Activated T-helper 17 cell treated with anti-CD3 and anti-CD28 coated beads, Interleukin-2, amount 50 U/mL, for 72 hours (primary cell): ENCODE data around the gene PXYLP1. TPM values are rescaled to one million over a fixed set of nuclear protein-coding genes. Genes with fewer than 3 reads are reported as not detected.

ENCODE experiments used
- ATAC-seq: fragments of 150-1000 bp; cut with Tn5 transposase; replicated peaks from 2 replicates; pipeline ENCODE4 v1.10.0; 2021; ENCODE audit warnings: mild to moderate bottlenecking, moderate library complexity
- H3K27ac Mint-ChIP-seq: one replicate; pipeline ENCODE4 v1.8.0; 2022; ENCODE audit warnings: mixed read lengths
- H3K27me3 Mint-ChIP-seq: one replicate; pipeline ENCODE4 v1.8.0; 2022; ENCODE audit warnings: mixed read lengths
- H3K36me3 Mint-ChIP-seq: one replicate; pipeline ENCODE4 v1.8.0; 2022; ENCODE audit warnings: low read depth, mild to moderate bottlenecking, mixed read lengths
- H3K4me1 Mint-ChIP-seq: one replicate; pipeline ENCODE4 v1.8.0; 2022; ENCODE audit warnings: mixed read lengths
- H3K4me3 Mint-ChIP-seq: one replicate; pipeline ENCODE4 v1.8.0; 2022; ENCODE audit warnings: mild to moderate bottlenecking, mixed read lengths
- H3K9me3 Mint-ChIP-seq: one replicate; pipeline ENCODE4 v1.8.0; 2022; ENCODE audit warnings: mixed read lengths
- total RNA-seq, 2 donors: library from RNA; stranded (reverse); gene quantifications; one replicate each; pipeline ENCODE4 v1.2.3, GENCODE V29; 2022

The PXYLP1 gene
- total RNA-seq, 2 donors from 2014 or later: 5.7 to 11.4 TPM

GRCh38 chr3:141217389-141217788 is 14.2 kb upstream of the PXYLP1 start:
- no peak overlapping the region for H3K4me3 Mint-ChIP-seq
- no peak overlapping the region for H3K27ac Mint-ChIP-seq
- H3K4me1 Mint-ChIP-seq: no peaks in the 10 kb centered on the region
- peaks cover 9% of the 10 kb centered on the region for H3K27me3 Mint-ChIP-seq
- no peak for ATAC-seq
- H3K36me3 Mint-ChIP-seq: no peaks in the 10 kb centered on the region
- no peaks in the 10 kb centered on the region for H3K9me3 Mint-ChIP-seq

GRCh38 chr3:141218162-141218835 is 13.3 kb upstream of the PXYLP1 start:
- Mint-ChIP-seq H3K27ac (no peak overlapping the region), H3K9me3 (peaks cover under 1% of the 10 kb centered on the region), H3K4me1 (no peaks in the 10 kb centered on the region), H3K4me3 (no peak overlapping the region), H3K36me3 (no peaks in the 10 kb centered on the region), H3K27me3 (peaks cover 9% of the 10 kb centered on the region)
- no peak for ATAC-seq

- no peak overlapping the region for H3K27ac Mint-ChIP-seq
- no peaks in the 10 kb centered on the region for H3K36me3 Mint-ChIP-seq
- H3K4me3 Mint-ChIP-seq: no peak overlapping the region
- peaks cover 5% of the 10 kb centered on the region for H3K9me3 Mint-ChIP-seq
- no peak for ATAC-seq
- H3K4me1 Mint-ChIP-seq: no peaks in the 10 kb centered on the region
- H3K27me3 Mint-ChIP-seq: peaks cover 9% of the 10 kb centered on the region
Measured at GRCh38 chr3:141218926-141219325, 12.7 kb upstream of the PXYLP1 start.

DNA sequence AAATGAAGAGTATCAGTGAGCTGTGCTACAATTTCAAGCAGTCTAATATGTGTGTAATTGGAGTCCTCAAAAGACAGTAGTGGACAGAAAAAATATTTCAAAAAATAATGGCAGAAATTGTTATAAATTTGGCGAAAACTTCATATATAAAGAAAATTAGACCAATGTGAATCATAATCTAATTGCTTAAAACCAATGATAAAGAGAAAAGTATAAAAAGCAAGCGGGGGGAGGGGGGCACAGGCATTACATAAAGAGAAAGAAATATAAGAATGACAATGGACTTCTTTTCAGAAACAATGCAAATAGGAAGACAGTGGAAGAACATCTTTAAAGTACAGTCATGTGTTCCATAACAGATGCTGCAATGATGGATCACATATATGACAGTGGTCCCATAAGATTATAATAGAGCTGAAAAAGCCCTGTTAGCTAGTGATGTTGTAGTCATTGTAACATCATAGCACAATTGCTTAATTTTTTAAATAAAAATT is 7.9 kb upstream of the PXYLP1 start:
- H3K27me3 Mint-ChIP-seq: no peaks in the 10 kb centered on the region
- no peak for ATAC-seq
- no peaks in the 10 kb centered on the region for H3K36me3 Mint-ChIP-seq
- no peaks in the 10 kb centered on the region for H3K4me1 Mint-ChIP-seq
- H3K9me3 Mint-ChIP-seq: peaks cover 5% of the 10 kb centered on the region
- no peak overlapping the region for H3K4me3 Mint-ChIP-seq
- H3K27ac Mint-ChIP-seq: no peak overlapping the region

DNA sequence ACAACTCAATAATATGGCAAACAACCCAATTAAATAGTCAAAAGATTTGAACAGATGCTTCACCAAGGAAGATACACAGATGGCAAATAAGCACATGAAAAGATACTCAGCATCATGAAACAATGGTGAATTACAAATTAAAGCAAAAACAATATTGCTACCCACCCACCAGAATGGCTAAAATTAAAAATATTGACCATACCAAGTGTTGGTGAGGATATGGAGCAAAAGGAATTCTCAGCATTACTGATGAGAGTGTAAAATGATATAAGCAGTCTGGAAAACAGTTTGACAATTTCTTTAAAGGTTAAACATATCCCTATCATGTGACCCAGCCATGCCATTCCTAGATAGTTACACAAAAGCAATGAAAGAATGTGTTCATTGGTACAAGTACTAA is 5.7 kb upstream of the PXYLP1 start:
- Mint-ChIP-seq H3K4me3 (no peak overlapping the region), H3K27me3 (no peaks in the 10 kb centered on the region), H3K36me3 (no peaks in the 10 kb centered on the region), H3K4me1 (peaks cover 11% of the 10 kb centered on the region), H3K27ac (no peak overlapping the region), H3K9me3 (peaks cover 5% of the 10 kb centered on the region)
- ATAC-seq: no peak

DNA sequence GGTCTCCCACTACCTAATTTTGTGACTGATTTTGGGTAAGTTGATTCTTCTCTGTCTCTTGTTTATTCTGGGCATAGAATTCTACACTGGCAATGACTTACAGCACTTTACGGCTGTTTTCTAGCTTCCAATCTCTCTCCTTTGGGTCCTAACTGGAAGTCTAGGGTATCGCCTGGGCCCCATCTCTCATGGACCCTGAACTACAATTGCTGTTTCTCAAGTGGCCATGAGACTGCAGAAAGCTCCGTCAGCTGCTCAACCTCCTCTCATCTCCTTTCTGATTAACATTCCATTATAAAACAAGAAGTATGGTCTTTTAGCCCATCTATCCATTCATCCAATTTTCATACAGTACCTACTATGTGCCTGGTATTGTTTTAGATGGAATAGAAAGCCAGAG is 4.4 kb upstream of the PXYLP1 start:
- Mint-ChIP-seq H3K27me3 (no peaks in the 10 kb centered on the region), H3K4me1 (peaks cover 12% of the 10 kb centered on the region), H3K27ac (no peak overlapping the region), H3K36me3 (no peaks in the 10 kb centered on the region), H3K4me3 (no peak overlapping the region), H3K9me3 (peaks cover 5% of the 10 kb centered on the region)
- no peak for ATAC-seq

DNA sequence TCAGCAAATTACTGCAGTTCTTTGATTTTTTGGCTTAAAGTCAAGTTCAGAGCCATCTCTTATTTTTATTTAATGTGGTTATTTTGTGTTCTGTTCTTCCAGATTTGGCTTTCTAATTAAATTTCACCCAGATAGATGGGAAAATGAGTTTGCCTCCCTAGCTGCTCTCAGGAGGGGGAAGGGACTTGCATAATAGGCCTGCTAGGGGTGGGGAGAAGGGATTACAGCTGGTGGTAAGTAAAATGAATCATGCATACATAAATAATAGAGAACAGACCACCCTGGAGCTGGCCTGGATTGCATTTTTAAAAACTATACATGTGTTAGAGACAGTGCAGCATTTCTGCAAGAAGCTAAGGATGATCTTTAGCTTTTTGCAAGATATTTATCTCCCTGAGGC is 3.9 kb upstream of the PXYLP1 start:
- peaks cover 4% of the 10 kb centered on the region for H3K36me3 Mint-ChIP-seq
- peaks cover 15% of the 10 kb centered on the region for H3K4me1 Mint-ChIP-seq
- H3K4me3 Mint-ChIP-seq: no peak overlapping the region
- H3K27me3 Mint-ChIP-seq: no peaks in the 10 kb centered on the region
- no peak for ATAC-seq
- no peak overlapping the region for H3K27ac Mint-ChIP-seq
- peaks cover 5% of the 10 kb centered on the region for H3K9me3 Mint-ChIP-seq

DNA sequence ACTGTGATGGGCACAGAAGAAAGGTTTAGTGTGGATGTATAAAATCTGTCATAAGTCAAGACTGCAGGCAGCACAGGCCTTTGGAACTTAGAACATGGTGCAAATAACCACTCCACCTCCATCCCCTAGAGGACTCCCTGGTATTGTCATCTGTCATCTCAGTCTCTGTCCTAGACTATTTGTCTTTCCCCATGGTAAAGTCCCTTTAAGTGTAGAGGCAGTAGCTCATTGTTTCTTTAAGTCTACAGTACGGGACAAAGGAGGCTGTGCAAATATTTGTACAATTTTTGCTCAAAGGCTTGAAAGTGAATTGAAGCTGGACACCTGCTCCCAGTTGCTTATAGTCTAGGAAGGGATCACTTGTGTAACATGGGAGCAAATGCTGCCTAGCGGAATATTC is 3.2 kb upstream of the PXYLP1 start:
- peaks cover 18% of the 10 kb centered on the region for H3K4me1 Mint-ChIP-seq
- no peak for ATAC-seq
- H3K4me3 Mint-ChIP-seq: no peak overlapping the region
- peaks cover 4% of the 10 kb centered on the region for H3K36me3 Mint-ChIP-seq
- no peaks in the 10 kb centered on the region for H3K27me3 Mint-ChIP-seq
- peaks cover 4% of the 10 kb centered on the region for H3K9me3 Mint-ChIP-seq
- H3K27ac Mint-ChIP-seq: no peak overlapping the region

DNA sequence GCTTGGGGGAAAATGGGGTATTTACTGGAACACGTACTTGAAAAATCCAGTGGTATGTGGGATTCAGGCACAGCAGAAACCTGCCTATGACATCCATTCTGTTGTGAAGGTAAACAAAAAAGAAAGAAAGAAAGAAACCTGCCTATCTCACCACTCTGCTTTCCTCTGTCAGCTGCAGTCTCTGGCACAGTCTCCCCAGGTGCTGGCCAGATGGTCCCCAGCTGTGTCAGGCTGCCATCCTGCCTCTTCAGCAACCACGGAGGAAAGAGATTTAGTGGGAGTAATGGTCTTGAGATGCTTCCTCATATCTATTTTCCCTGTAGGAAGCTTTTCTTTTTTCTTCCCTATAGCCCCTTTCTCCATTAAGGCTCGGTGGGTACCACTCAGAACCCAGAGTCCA is 2.5 kb upstream of the PXYLP1 start:
- peak overlapping the region; percentile 89 for H3K4me3 Mint-ChIP-seq

GRCh38 chr3:141230293-141230692 is 1.3 kb upstream of the PXYLP1 start:
- Mint-ChIP-seq H3K27ac (peak overlapping the region; percentile 92), H3K36me3 (peaks cover 4% of the 10 kb centered on the region), H3K27me3 (no peaks in the 10 kb centered on the region), H3K9me3 (no peaks in the 10 kb centered on the region), H3K4me3 (peak overlapping the region; percentile 89), H3K4me1 (peaks cover 24% of the 10 kb centered on the region)
- no peak for ATAC-seq

More for the DNA sequence above, 2.5 kb upstream of the PXYLP1 start:
- Mint-ChIP-seq H3K9me3 (no peaks in the 10 kb centered on the region), H3K4me1 (peaks cover 18% of the 10 kb centered on the region), H3K36me3 (peaks cover 4% of the 10 kb centered on the region), H3K27ac (peak overlapping the region; percentile 92), H3K27me3 (no peaks in the 10 kb centered on the region)
- ATAC-seq: no peak

DNA sequence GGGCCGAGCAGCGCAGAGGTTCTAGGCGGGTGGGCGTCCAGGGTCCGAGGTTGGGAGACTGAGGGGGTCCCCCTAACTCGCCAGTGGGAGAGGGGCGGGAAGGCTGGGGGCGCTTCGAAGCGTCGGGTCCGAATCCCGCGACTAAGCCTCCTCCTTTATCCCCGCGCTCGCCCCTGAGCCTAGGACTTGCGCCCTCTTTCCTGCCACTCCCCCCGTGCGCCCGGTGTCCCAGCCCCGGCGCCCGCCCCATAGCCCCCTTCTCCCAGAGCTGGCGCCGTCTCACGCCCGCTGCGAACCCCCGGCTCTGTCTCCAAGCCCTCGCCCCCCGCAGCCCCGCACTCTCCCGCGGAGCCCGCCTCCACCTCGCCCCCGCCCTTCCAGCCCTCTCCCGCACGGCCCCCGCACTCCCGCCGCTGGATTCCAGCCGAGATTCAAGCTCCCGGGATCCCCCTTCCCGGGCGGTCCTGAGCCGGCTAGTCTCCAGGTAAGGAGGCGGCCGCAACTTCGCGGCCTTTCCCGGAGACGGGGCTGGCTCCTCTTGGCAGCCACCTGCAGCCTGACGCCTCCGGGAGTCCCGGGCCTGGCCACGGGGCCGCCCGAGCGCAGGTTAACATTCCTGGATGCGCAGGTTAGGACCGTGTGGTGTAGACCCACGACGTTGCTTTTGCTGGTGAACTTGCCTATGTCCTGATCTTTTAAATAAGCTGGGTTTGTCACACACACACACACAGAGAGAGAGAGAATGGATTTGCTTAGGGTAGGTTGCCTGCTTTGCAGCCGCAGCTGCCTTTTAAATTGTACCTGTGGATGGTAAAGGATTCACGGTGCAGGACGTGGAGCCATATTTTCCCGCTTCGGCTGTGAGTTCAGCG is 563 bp downstream of the PXYLP1 start:
- peaks cover 9% of the 10 kb centered on the region for H3K36me3 Mint-ChIP-seq
- H3K27me3 Mint-ChIP-seq: no peaks in the 10 kb centered on the region
- peak overlapping the region; percentile 81 for H3K4me3 Mint-ChIP-seq
- peaks cover 28% of the 10 kb centered on the region for H3K4me1 Mint-ChIP-seq
- H3K27ac Mint-ChIP-seq: peak overlapping the region; percentile 70
- no peaks in the 10 kb centered on the region for H3K9me3 Mint-ChIP-seq
- ATAC-seq: peak; percentile 12

GRCh38 chr3:141233457-141234161 is 2.0 kb downstream of the PXYLP1 start:
- no peak overlapping the region for H3K27ac Mint-ChIP-seq

GRCh38 chr3:141234283-141234682 is 2.7 kb downstream of the PXYLP1 start:
- ATAC-seq: no peak
- Mint-ChIP-seq H3K36me3 (peaks cover 9% of the 10 kb centered on the region), H3K9me3 (no peaks in the 10 kb centered on the region), H3K27ac (no peak overlapping the region), H3K27me3 (no peaks in the 10 kb centered on the region), H3K4me1 (peaks cover 34% of the 10 kb centered on the region), H3K4me3 (no peak overlapping the region)

More at GRCh38 chr3:141233457-141234161, 2.0 kb downstream of the PXYLP1 start:
- H3K27me3 Mint-ChIP-seq: no peaks in the 10 kb centered on the region
- peak overlapping the region; percentile 81 for H3K4me3 Mint-ChIP-seq
- ATAC-seq: no peak
- H3K9me3 Mint-ChIP-seq: no peaks in the 10 kb centered on the region
- peaks cover 34% of the 10 kb centered on the region for H3K4me1 Mint-ChIP-seq
- peaks cover 9% of the 10 kb centered on the region for H3K36me3 Mint-ChIP-seq

GRCh38 chr3:141235661-141236171 is 4.1 kb downstream of the PXYLP1 start:
- ATAC-seq: no peak
- Mint-ChIP-seq H3K27me3 (no peaks in the 10 kb centered on the region), H3K4me3 (no peak overlapping the region), H3K27ac (no peak overlapping the region), H3K4me1 (peaks cover 25% of the 10 kb centered on the region), H3K36me3 (peaks cover 9% of the 10 kb centered on the region), H3K9me3 (no peaks in the 10 kb centered on the region)
